IMR-90 (cell line): ENCODE results near the gene TMEM92. TPM values are rescaled to one million over a fixed set of nuclear protein-coding genes. Genes with fewer than 3 reads are reported as not detected.
"Not testable (repeated sequence)": the region's sequence is repeated elsewhere in the genome, so short reads cannot be mapped to it uniquely, and the experiment has no call there.

Experiments
- ATAC-seq: fragments of 200-7000 bp; cut with Tn5 transposase; 2 replicates; pipeline ENCODE4 v1.9.1; 2020; ENCODE audit warnings: low read depth, mild to moderate bottlenecking, moderate library complexity
- BruUV-seq: library from RNA; stranded (reverse); fragments of 400-500 nt; replicated peaks from 2 replicates; lab custom pipeline; 2021; lab: Mats Ljungman, UMichigan
- CTCF ChIA-PET: fragments of 300-600 bp; formaldehyde crosslinking; extraction: SDS; loops from one replicate; lab custom pipeline; 2021; ENCODE audit warnings: antibody characterized with exemption; lab: Yijun Ruan, JAX
- POLR2A ChIA-PET: fragments of 300-600 bp; sonication (Branson Sonifier 250); formaldehyde crosslinking; loops from one replicate; lab custom pipeline; 2022; ENCODE audit warnings: antibody characterized with exemption; ENCODE audit not compliant: unreplicated experiment; lab: Charles Lee
- DNase-seq: peaks from one replicate; pipeline ENCODE4 v3.0.0; 2013
- H2AFZ ChIP-seq: replicated peaks from 2 replicates; pipeline ENCODE3; 2013; ENCODE audit warnings: low read length, mild to moderate bottlenecking; ENCODE audit not compliant: poor library complexity
- H2AK5ac ChIP-seq: 2 replicates; pipeline ENCODE4 v1.6.1; 2013; ENCODE audit warnings: low read depth, low read length, inconsistent platforms
- H2AK9ac ChIP-seq: replicated peaks from 2 replicates; pipeline ENCODE3; 2013; ENCODE audit warnings: mild to moderate bottlenecking, low read depth, low read length, moderate library complexity; ENCODE audit not compliant: poor library complexity
- H2BK120ac ChIP-seq: 2 replicates; pipeline ENCODE4 v1.6.1; 2013; ENCODE audit warnings: low read depth, low read length, inconsistent platforms
- H2BK15ac ChIP-seq: 3 replicates; pipeline ENCODE4 v1.6.1; 2013; ENCODE audit warnings: low read depth, low read length, inconsistent platforms
- H2BK20ac ChIP-seq: 2 replicates; pipeline ENCODE4 v1.6.1; 2013; ENCODE audit warnings: low read depth, mild to moderate bottlenecking, inconsistent platforms, low read length, moderate library complexity
- H2BK5ac ChIP-seq: 2 replicates; pipeline ENCODE4 v1.6.1; 2013; ENCODE audit warnings: mild to moderate bottlenecking, low read depth, low read length, inconsistent platforms; ENCODE audit not compliant: poor library complexity, severe bottlenecking
- H3K14ac ChIP-seq: replicated peaks from 2 replicates; pipeline ENCODE4 v1.6.1; 2013; ENCODE audit warnings: low read depth, low read length, inconsistent platforms
- H3K18ac ChIP-seq: 2 replicates; pipeline ENCODE4 v1.6.1; 2013; ENCODE audit warnings: low read depth, low read length, control low read depth
- H3K23ac ChIP-seq: 2 replicates; pipeline ENCODE4 v1.6.1; 2013; ENCODE audit warnings: low read depth, low read length, inconsistent platforms
- H3K27ac ChIP-seq: 2 replicates; pipeline ENCODE4 v1.5.1; 2013; ENCODE audit warnings: mild to moderate bottlenecking, control low read depth, low read length; ENCODE audit not compliant: insufficient read depth
- H3K27me3 ChIP-seq: 2 replicates; pipeline ENCODE4 v1.6.1; 2013; ENCODE audit warnings: low read length; ENCODE audit not compliant: control insufficient read depth, insufficient read depth
- H3K36me3 ChIP-seq: 2 replicates; pipeline ENCODE4 v1.6.1; 2013; ENCODE audit warnings: low read length, mixed read lengths; ENCODE audit not compliant: control insufficient read depth, insufficient read depth
- H3K4ac ChIP-seq: 2 replicates; pipeline ENCODE4 v1.6.1; 2013; ENCODE audit warnings: low read depth, low read length, inconsistent platforms
- H3K4me1 ChIP-seq: 2 replicates; pipeline ENCODE4 v1.6.1; 2013; ENCODE audit warnings: low read length, mixed read lengths; ENCODE audit not compliant: control insufficient read depth, insufficient read depth
- H3K4me2 ChIP-seq: 2 replicates; pipeline ENCODE4 v1.6.1; 2013; ENCODE audit warnings: low read depth, mild to moderate bottlenecking, control low read depth, low read length, moderate library complexity
- H3K4me3 ChIP-seq: 2 replicates; pipeline ENCODE4 v1.5.1; 2013; ENCODE audit warnings: low read depth, mild to moderate bottlenecking, control low read depth, low read length, moderate library complexity; ENCODE audit not compliant: insufficient read depth
- H3K56ac ChIP-seq: 2 replicates; pipeline ENCODE4 v1.6.1; 2013; ENCODE audit warnings: low read length, inconsistent platforms; ENCODE audit not compliant: insufficient read depth; ENCODE audit errors: extremely low read depth
- H3K79me1 ChIP-seq, 2 experiments: 2 replicates each; pipeline ENCODE4 v1.6.1; 2013; ENCODE audit warnings: low read length in 2 of 2, inconsistent platforms in 1 of 2, low read depth in 1 of 2
- H3K9ac ChIP-seq: 2 replicates; pipeline ENCODE4 v1.6.1; 2013; ENCODE audit warnings: low read depth, low read length, control low read depth
- H3K9me1 ChIP-seq: 2 replicates; pipeline ENCODE4 v1.6.1; 2013; ENCODE audit warnings: low read length, inconsistent platforms; ENCODE audit not compliant: insufficient read depth
- H3K9me3 ChIP-seq: 2 replicates; pipeline ENCODE4 v1.6.1; 2013; ENCODE audit warnings: low read length; ENCODE audit not compliant: control insufficient read depth, insufficient read depth
- H4K20me1 ChIP-seq: 2 replicates; pipeline ENCODE4 v1.6.1; 2013; ENCODE audit warnings: low read length, inconsistent platforms; ENCODE audit not compliant: insufficient read depth
- H4K5ac ChIP-seq: 2 replicates; pipeline ENCODE4 v1.6.1; 2013; ENCODE audit warnings: mild to moderate bottlenecking, low read depth, low read length, control low read depth
- H4K8ac ChIP-seq, 2 experiments: 2 replicates each; pipeline ENCODE4 v1.6.1; 2013; ENCODE audit warnings: low read depth in 2 of 2, low read length in 2 of 2, control low read depth in 1 of 2, inconsistent platforms in 1 of 2
- H4K91ac ChIP-seq: 2 replicates; pipeline ENCODE4 v1.6.1; 2013; ENCODE audit warnings: low read depth, low read length, inconsistent platforms; ENCODE audit not compliant: insufficient read depth
- CHD1 ChIP-seq: IDR thresholded peaks from 2 replicates; pipeline ENCODE4 v1.6.1; 2012; ENCODE audit warnings: low read depth, low read length, improper control_type of control experiment
- ELK1 ChIP-seq: fragments of 150-350 bp; IDR thresholded peaks from 2 replicates; pipeline ENCODE4 v1.6.1; 2016; ENCODE audit warnings: low read depth, mild to moderate bottlenecking, low read length, moderate library complexity, borderline replicate concordance
- MAZ ChIP-seq: IDR thresholded peaks from 2 replicates; pipeline ENCODE4 v1.6.1; 2012; ENCODE audit warnings: low read depth, mild to moderate bottlenecking, low read length, improper control_type of control experiment, moderate library complexity, borderline replicate concordance
- RAD21 ChIP-seq: IDR thresholded peaks from 2 replicates; pipeline ENCODE4 v1.6.1; 2012; ENCODE audit warnings: low read length, improper control_type of control experiment
- RCOR1 ChIP-seq: IDR thresholded peaks from 2 replicates; pipeline ENCODE4 v1.6.1; 2012; ENCODE audit warnings: mild to moderate bottlenecking, low read length, improper control_type of control experiment; ENCODE audit not compliant: insufficient replicate concordance
- RFX5 ChIP-seq: IDR thresholded peaks from 2 replicates; pipeline ENCODE4 v1.8.0; 2012; ENCODE audit warnings: low read depth, mild to moderate bottlenecking, low read length, moderate library complexity
- WGBS, 2 experiments: methylation state at CpG; one replicate each; pipeline versions ENCODE4 v1.1.5 to v1.1.7; 2013; ENCODE audit warnings: missing lambda C conversion rate in 2 of 2; ENCODE audit not compliant: insufficient read length in 1 of 2; ENCODE audit errors: extremely low coverage in 2 of 2; 5-methylcytosine and 5-hydroxymethylcytosine counted together
- dilution Hi-C: fragments of 300-500 bp; cut with HindIII; formaldehyde crosslinking; loops from one replicate; pipeline ENCODE4 v1.14.3; 2018; ENCODE audit warnings: low sequenced_read_pairs; ENCODE audit not compliant: unreplicated experiment
- in situ Hi-C: fragments of 300-500 bp; cut with MboI; formaldehyde crosslinking; loops from 3 replicates; pipeline ENCODE4 v1.14.3; 2019; ENCODE audit warnings: low sequenced_read_pairs, inconsistent platforms, mixed read lengths
- intact Hi-C: fragments of 100-400 bp; cut with micrococcal nuclease; formaldehyde crosslinking; loops from 2 replicates; pipeline ENCODE4 v1.10.0; 2022
- polyA plus RNA-seq, 3 experiments: library from polyadenylated mRNA; depleted of rRNA; stranded (reverse); fragments of >200 nt; gene quantifications; 2 replicates each; pipeline ENCODE4 v1.2.3, GENCODE V29; 2012; ENCODE audit warnings: low replicate concordance in 1 of 3
- total RNA-seq: library from RNA; depleted of rRNA; stranded (reverse); fragments of >200 nt; gene quantifications from 2 replicates; pipeline ENCODE4 v1.2.3, GENCODE V29; 2012

TMEM92 gene
- total and polyA plus RNA-seq, 2 of the 4 experiments (the other 2 are of a cell fraction) = 0.18 to 1.7 TPM

DNA sequence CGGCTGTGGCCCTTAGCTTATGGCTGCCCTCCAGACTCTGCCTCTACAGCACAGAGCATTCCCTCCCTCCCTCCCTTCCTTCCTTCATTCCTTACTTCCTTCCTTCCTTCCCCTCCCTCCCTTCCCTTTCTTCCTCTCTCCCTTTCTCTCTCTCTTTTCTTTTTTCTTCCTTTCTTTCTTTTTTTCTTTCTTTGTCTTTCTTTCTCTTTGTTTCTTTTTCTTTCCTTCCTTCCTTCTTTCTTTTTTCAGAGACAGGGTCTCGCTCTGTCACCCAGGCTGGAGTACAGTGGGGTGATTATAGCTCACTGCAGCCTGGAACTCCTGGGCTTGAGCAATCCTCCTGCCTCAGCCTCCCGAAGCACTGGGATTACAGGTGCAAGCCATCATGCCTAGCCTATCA is 11.7 kb downstream of the TMEM92 start:
- no peak overlapping the region for H2AFZ ChIP-seq
- no peak overlapping the region for H3K18ac ChIP-seq
- H3K9ac ChIP-seq = no peak overlapping the region
- 50% methylated on average over 1 of the region's 3 CpGs; no CpG with 5 or more reads in 1 of the 2 experiments for WGBS, 2 experiments
- H3K56ac ChIP-seq = no peak overlapping the region
- H3K4me3 ChIP-seq = no peak overlapping the region
- dilution Hi-C loops = no loop called here
- peak overlapping the region; percentile 49 for H3K4ac ChIP-seq
- no peaks in the 10 kb centered on the region for H3K27me3 ChIP-seq
- peak overlapping the region; percentile 24; the same call in 1 of the 2 replicates for H2BK20ac ChIP-seq
- no peak overlapping the region for H4K8ac ChIP-seq
- no peak overlapping the region for H3K27ac ChIP-seq
- H4K91ac ChIP-seq = peak overlapping the region; percentile 5; the same call in 1 of the 2 replicates
- in situ Hi-C loops = loop anchor here (10.0 kb wide), 1 partner anchor 111 kb away; no protein-coding TSS in a partner anchor
- no peak overlapping the region for H4K5ac ChIP-seq
- H2BK15ac ChIP-seq = no peak overlapping the region
- peaks cover 20% of the 10 kb centered on the region for H3K36me3 ChIP-seq
- ChIA-PET CTCF (no interaction called here), POLR2A (interaction anchor here (0.6 kb wide), 1 partner anchor 74 kb away, joined by 4 read pairs; no protein-coding TSS in a partner anchor)
- H4K20me1 ChIP-seq = no peaks in the 10 kb centered on the region
- no peak overlapping the region; the same call in 1 of the 2 replicates for H3K14ac ChIP-seq
- H2BK5ac ChIP-seq = no peak overlapping the region
- H3K4me2 ChIP-seq = no peak overlapping the region
- H3K9me1 ChIP-seq = peaks cover 20% of the 10 kb centered on the region
- no TSS peak for BruUV-seq
- TF ChIP-seq CHD1 (no peak), MAZ (no peak), ELK1 (no peak), RFX5 (no peak), RCOR1 (no peak), RAD21 (no peak)
- intact Hi-C loops = no loop called here
- peaks cover 20% of the 10 kb centered on the region for H3K4me1 ChIP-seq
- no peaks in the 10 kb centered on the region for H3K9me3 ChIP-seq
- no peak overlapping the region for H2BK120ac ChIP-seq
- 0 out of 2 replicates have a peak overlapping the region, but pooled peaks have one; percentile 44 for H2AK5ac ChIP-seq
- H2AK9ac ChIP-seq = no peak overlapping the region
- DNase-seq = no peak
- no peak for ATAC-seq
- no peak overlapping the region for H3K23ac ChIP-seq
- peaks cover 22 to 54% of the 10 kb centered on the region in 2 experiments for H3K79me1 ChIP-seq

DNA sequence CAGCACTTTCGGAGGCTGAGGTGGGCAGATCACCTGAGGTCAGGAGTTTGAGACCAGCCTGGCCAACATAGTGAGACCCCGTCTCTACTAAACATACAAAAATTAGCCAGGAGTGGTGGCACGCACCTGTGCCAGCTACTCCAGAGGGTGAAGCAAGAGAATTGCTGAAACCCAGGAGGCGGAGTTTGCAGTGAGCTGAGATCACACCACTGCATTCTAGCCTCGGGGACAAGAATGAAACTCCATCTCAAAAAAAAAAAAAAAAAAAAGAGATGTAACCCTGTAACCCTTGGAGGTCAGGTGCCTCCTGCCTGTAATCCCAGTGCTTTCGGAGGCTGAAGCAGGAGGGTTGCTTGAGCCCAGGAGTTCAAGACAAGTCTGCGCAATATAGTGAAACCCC is 13.0 kb downstream of the TMEM92 start:
- H3K18ac ChIP-seq, H3K56ac ChIP-seq, H3K4me2 ChIP-seq, H3K9ac ChIP-seq, H3K27ac ChIP-seq, H2BK15ac ChIP-seq, ATAC-seq, H2BK20ac ChIP-seq, POLR2A ChIA-PET, H2AK5ac ChIP-seq, H3K4me3 ChIP-seq, H2AFZ ChIP-seq, DNase-seq, H3K4ac ChIP-seq, H4K8ac ChIP-seq, dilution Hi-C loops, H3K9me3 ChIP-seq, H2BK120ac ChIP-seq, H4K5ac ChIP-seq, CTCF ChIA-PET, H4K91ac ChIP-seq, H2BK5ac ChIP-seq, H4K20me1 ChIP-seq, intact Hi-C loops, H3K23ac ChIP-seq, H3K27me3 ChIP-seq, H3K14ac ChIP-seq, H2AK9ac ChIP-seq, BruUV-seq: not testable (repeated sequence)
- in situ Hi-C loops = loop anchor here (10.0 kb wide), 1 partner anchor 113 kb away; no protein-coding TSS in a partner anchor
- Histone ChIP-seq H3K9me1 (peaks cover 24% of the 10 kb centered on the region), H3K79me1 (peaks cover 22 to 57% of the 10 kb centered on the region in 2 experiments), H3K4me1 (peaks cover 24% of the 10 kb centered on the region), H3K36me3 (peaks cover 14% of the 10 kb centered on the region)
- 100% methylated on average over 1 of the region's 7 CpGs; no CpG with 5 or more reads in 1 of the 2 experiments for WGBS, 2 experiments
